Mammary epithelial cell (primary cell): ENCODE results near the gene IL12A.

ENCODE experiments used
- CTCF ChIP-seq, 2 donors: IDR thresholded peaks in 1 of 2; conservative IDR thresholded peaks in 1 of 2; 2 replicates each; pipeline ENCODE4 v1.5.1; 2011 to 2012; ENCODE audit warnings: inconsistent platforms in 2 of 2, low read length in 2 of 2, mild to moderate bottlenecking in 2 of 2, control low read depth in 1 of 2, low read depth in 1 of 2; ENCODE audit not compliant: insufficient read depth in 1 of 2; ENCODE audit errors: extremely low read depth in 1 of 2
- EZH2 ChIP-seq: IDR thresholded peaks from 2 replicates; pipeline ENCODE4 v1.6.1; 2012; ENCODE audit warnings: low read length, inconsistent platforms, borderline replicate concordance

GRCh38 chr3:159941038-159942000, 47.3 kb upstream of the IL12A start:
- no peak for TF ChIP-seq EZH2
- no peak for TF ChIP-seq CTCF (conservative IDR thresholded peaks at IDR 0.05 in 1 of 2, IDR thresholded peaks at IDR 0.05 in 1 of 2; ENCODE audit: extremely low read depth in 1 of 2, insufficient read depth in 1 of 2, low read depth in 1 of 2, low read length in 2 of 2)
